Mucosa of rectum (tissue), 2 donors: ENCODE data around the gene ARHGAP36.

Source experiments
- H3K27ac ChIP-seq, 2 donors: one replicate each; pipeline ENCODE4 v1.7.0; 2013; ENCODE audit warnings: inconsistent platforms in 2 of 2, low read depth in 2 of 2, low read length in 2 of 2
- H3K27me3 ChIP-seq, 2 donors: one replicate each; pipeline ENCODE4 v1.7.0; 2013; ENCODE audit warnings: low read length in 2 of 2; ENCODE audit not compliant: control insufficient read depth in 2 of 2, insufficient read depth in 2 of 2
- H3K36me3 ChIP-seq, 2 donors: one replicate each; pipeline ENCODE4 v1.7.0; 2013; ENCODE audit warnings: low read length in 2 of 2; ENCODE audit not compliant: control insufficient read depth in 2 of 2, insufficient read depth in 2 of 2
- H3K4me1 ChIP-seq, 2 donors: one replicate each; pipeline ENCODE4 v1.7.0; 2013; ENCODE audit warnings: low read length in 2 of 2, mild to moderate bottlenecking in 1 of 2; ENCODE audit not compliant: control insufficient read depth in 2 of 2, insufficient read depth in 2 of 2
- H3K4me3 ChIP-seq, 2 donors: one replicate each; pipeline ENCODE4 v1.7.0; 2013; ENCODE audit warnings: low read length in 2 of 2
- H3K9ac ChIP-seq, 2 donors: one replicate each; pipeline ENCODE4 v1.7.0; 2013; ENCODE audit warnings: low read length in 2 of 2, low read depth in 1 of 2, mild to moderate bottlenecking in 1 of 2
- H3K9me3 ChIP-seq, 2 donors: one replicate each; pipeline ENCODE4 v1.7.0; 2013; ENCODE audit warnings: low read length in 2 of 2; ENCODE audit not compliant: control insufficient read depth in 2 of 2
- donor health status: healthy.
- donor health status: Normal muscosa, but diverticular disease.

Gene ARHGAP36, protein sequence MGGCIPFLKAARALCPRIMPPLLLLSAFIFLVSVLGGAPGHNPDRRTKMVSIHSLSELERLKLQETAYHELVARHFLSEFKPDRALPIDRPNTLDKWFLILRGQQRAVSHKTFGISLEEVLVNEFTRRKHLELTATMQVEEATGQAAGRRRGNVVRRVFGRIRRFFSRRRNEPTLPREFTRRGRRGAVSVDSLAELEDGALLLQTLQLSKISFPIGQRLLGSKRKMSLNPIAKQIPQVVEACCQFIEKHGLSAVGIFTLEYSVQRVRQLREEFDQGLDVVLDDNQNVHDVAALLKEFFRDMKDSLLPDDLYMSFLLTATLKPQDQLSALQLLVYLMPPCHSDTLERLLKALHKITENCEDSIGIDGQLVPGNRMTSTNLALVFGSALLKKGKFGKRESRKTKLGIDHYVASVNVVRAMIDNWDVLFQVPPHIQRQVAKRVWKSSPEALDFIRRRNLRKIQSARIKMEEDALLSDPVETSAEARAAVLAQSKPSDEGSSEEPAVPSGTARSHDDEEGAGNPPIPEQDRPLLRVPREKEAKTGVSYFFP

DNA sequence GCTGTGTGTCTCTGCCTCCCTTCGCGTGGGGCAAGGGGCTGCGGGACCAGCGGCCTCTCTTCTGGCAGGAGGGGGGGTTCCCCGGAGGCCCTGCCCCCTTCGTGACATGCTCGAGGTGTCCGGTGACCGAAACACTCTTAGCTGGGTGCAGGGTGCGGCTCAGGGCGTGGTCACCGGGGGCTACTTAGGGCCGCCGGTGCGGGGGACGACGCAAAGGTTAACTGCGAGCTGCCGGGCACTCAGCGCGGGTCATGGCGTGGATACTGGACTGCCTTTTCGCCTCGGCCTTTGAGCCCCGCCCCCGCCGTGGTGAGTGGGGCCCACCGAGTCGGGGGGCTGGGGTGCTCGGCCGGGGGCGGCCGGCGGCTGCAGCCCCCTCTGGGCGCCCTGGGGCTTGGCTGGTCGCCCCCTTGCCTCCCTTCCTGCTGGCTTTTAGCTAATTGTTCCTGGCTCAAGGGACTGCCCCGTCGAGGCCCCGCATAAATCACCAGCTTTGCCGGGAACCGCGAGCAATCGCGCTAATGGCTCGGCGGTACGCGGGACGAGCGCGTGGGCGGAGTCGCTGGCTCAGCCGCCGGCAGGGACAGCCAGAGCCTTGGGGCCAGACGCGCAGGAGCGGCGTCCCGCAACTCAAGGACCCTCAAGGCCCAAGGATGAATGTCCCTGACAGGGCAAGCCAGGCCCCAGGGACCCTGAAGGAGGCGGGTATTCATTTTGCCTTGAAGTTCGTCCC lies at the start of gene ARHGAP36:
Gene ARHGAP36, plus strand, starts transcription at position 211 of the 733 bp plus-strand sequence. CDS start 23,320 bp downstream, outside the sequence.
- Histone ChIP-seq H3K4me1 (peaks cover 4 to 5% of the 10 kb centered on the region in 2 donors), H3K9ac (no peak within 1 kb of the TSS), H3K27ac (no peak within 1 kb of the TSS), H3K36me3 (no peaks in the 10 kb centered on the region), H3K4me3 (no peak within 1 kb of the TSS), H3K27me3 (peaks cover 12 to 14% of the 10 kb centered on the region in 2 donors), H3K9me3 (no peaks in the 10 kb centered on the region)

DNA sequence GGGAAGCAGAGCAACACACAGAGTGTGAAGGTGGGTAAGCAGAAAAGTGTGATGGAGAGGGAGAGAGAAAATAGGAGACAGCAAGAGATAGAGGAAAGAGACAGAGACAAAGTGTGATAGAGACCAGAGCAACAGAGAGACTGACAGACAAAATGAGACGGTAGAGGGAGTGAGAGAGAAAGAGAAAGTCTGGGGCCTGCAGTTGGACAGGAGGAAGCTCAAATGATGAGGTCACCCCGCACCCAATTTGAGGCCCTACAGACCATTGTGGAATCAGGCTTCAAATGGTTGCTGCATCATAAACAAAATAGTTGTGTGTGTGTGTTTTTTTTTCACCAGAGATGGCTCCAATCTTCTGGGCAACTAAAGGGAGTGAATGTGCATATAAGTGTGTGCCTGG lies 48.0 kb upstream of the ARHGAP36 start:
- Histone ChIP-seq H3K36me3 (no peaks in the 10 kb centered on the region), H3K9ac (no peak overlapping the region), H3K4me1 (no peaks in the 10 kb centered on the region), H3K4me3 (no peak overlapping the region), H3K27ac (no peak overlapping the region), H3K9me3 (no peaks in the 10 kb centered on the region), H3K27me3 (peaks cover 0 to 2% of the 10 kb centered on the region in 2 donors)

DNA sequence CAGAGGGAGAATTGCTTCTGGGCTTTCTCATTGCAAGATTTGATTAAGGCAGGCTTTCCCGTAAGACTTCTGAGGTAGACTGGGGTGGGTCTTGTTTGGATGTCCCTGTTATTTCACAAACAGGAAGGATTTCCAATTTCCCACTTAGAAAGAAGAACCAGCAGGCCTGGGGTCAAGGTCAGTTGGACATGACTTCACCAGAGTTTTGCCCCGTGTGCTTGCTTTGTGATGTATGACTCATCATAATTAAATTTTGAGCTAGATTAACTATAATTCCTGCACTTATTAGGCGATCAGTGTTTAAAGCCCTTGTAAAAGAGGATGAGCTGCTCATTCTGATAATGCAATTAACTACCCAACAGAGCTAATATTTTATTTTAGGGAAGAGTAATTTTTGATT lies 32.8 kb upstream of the ARHGAP36 start:
- Histone ChIP-seq H3K9me3 (no peaks in the 10 kb centered on the region), H3K4me3 (no peak overlapping the region), H3K9ac (no peak overlapping the region), H3K4me1 (no peaks in the 10 kb centered on the region), H3K27ac (no peak overlapping the region), H3K36me3 (no peaks in the 10 kb centered on the region), H3K27me3 (peaks cover 4 to 7% of the 10 kb centered on the region in 2 donors)

DNA sequence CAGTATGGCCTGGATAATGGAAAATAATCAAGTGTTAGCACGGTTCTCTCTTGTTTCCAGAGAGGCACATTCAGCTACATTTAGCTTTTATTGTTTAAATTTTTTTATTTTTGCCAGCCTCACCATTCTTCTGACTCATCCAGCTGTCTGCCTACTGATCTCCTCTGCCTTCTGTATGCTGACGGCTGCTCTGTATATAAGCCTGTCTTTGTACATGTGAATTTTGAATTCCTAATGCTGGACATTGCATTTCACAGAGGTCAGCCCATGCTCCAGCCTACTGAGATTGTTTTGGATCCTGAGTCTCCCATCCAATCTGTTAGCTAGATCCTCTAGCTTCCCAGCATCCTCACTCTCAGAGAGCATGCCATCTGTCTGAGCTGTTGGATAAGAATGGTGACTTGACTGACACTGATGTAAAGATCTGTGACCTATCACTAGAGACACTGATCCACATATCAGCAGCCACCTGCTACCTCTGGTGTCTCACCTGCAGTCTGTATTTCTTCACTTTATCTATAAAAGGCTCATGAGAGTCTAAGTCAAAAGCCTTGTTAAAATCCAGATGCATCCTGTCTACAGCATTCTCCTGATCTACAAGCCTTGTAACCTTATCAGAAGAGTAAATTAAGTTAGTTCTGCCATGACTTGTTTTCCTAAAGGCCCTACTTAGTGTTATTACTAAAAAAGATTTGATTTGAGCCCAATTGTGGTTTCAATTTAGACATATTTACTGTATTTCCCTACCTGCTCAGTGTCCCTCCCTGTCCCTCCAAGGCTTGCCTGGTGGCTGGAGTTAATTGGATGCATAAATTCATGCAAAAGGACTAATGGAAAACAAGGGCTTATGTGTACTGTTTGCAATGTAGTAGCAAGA lies 25.6 kb upstream of the ARHGAP36 start:
- no peak overlapping the region for H3K9ac ChIP-seq
- no peaks in the 10 kb centered on the region for H3K4me1 ChIP-seq
- no peak overlapping the region for H3K4me3 ChIP-seq
- peaks cover 6 to 14% of the 10 kb centered on the region in 2 donors for H3K27me3 ChIP-seq
- H3K36me3 ChIP-seq: no peaks in the 10 kb centered on the region
- no peak overlapping the region for H3K27ac ChIP-seq
- H3K9me3 ChIP-seq: no peaks in the 10 kb centered on the region

DNA sequence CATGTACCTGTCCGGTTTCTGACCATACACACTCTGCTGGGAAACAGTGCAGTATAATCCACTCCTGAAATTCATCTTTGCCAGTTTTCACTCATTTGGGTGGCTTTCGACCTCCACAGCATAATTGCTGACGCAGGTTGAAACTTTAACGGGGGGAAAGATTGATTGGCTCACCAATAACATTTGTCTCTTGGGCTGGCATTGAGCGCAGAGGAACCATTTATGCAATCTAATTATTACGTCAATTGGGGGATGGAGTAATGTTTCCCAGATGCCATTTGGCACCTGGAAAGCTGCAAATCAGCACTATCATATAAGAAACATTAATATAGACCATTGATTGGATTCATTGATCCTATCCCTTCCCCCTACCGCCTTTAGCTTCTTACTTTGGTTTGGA lies 24.1 kb upstream of the ARHGAP36 start:
- H3K9me3 ChIP-seq: no peaks in the 10 kb centered on the region
- H3K27me3 ChIP-seq: peaks cover 2 to 11% of the 10 kb centered on the region in 2 donors
- no peaks in the 10 kb centered on the region for H3K4me1 ChIP-seq
- H3K27ac ChIP-seq: no peak overlapping the region
- no peak overlapping the region for H3K9ac ChIP-seq
- no peak overlapping the region for H3K4me3 ChIP-seq
- no peaks in the 10 kb centered on the region for H3K36me3 ChIP-seq

DNA sequence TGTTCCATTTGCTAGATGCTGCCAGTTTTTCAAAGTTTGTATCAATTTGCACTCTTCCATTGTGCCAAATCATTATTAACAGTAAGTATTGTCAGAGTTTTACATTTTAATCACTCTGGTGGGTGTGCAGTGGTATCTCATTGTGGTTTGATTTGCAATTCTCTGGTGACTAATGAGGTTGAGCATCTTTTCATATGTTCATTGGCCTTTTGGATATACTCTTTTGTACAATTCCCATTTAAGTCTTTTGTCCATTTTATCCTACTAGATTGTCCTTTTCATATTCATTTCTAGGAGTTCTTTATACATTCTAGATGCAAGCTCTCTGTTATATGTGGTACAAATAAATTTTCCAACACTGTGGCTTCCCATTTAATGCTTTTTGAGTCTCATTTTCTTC lies 17.4 kb upstream of the ARHGAP36 start:
- peaks cover 2 to 17% of the 10 kb centered on the region in 2 donors for H3K27me3 ChIP-seq
- H3K9ac ChIP-seq: no peak overlapping the region
- no peak overlapping the region for H3K27ac ChIP-seq
- no peaks in the 10 kb centered on the region for H3K9me3 ChIP-seq
- H3K4me1 ChIP-seq: no peaks in the 10 kb centered on the region
- no peak overlapping the region for H3K4me3 ChIP-seq
- H3K36me3 ChIP-seq: no peaks in the 10 kb centered on the region

DNA sequence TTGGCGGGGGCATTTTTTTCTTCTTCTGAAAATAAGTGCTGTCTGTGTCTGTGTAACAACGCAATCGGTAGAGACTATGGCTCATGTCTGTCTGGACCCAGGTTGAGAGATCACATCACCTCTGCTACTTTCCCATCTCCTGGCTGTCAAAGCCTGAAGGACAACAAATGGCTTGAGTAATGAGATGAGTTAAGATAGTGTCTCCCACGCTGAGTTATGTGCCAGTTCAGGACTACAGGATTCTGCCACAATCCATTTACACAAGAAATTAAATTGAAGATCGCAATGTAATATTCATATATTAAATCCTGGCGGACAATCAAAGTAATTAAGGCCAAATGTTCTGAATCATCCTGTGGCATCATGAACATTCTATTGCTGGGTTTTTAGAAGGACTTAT lies 16.5 kb upstream of the ARHGAP36 start:
- Histone ChIP-seq H3K27ac (no peak overlapping the region), H3K4me1 (no peaks in the 10 kb centered on the region), H3K27me3 (peaks cover 6 to 17% of the 10 kb centered on the region in 2 donors)

DNA sequence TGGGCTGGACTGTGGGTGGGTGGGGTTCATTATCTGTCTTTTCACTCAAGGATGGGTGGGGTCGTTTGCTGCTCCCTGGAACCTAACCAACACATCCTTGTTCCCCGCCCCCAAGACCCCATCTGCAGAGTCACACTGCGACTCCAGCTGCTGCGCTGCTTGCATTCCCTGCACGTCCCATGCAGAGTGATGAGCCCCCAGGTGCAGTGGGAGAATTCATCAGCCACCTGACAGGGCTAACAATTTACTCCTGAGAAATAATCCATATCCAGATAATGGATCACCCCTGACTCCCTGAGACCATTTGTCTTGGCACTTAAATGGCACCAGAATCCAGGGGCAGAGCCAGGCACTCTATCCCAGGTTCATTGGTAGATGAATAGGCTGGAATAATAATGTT lies 12.4 kb upstream of the ARHGAP36 start:
- no peak overlapping the region for H3K9ac ChIP-seq

More for the DNA sequence above, 16.5 kb upstream of the ARHGAP36 start:
- no peak overlapping the region for H3K4me3 ChIP-seq
- H3K9ac ChIP-seq: no peak overlapping the region
- H3K36me3 ChIP-seq: no peaks in the 10 kb centered on the region
- H3K9me3 ChIP-seq: no peaks in the 10 kb centered on the region

DNA sequence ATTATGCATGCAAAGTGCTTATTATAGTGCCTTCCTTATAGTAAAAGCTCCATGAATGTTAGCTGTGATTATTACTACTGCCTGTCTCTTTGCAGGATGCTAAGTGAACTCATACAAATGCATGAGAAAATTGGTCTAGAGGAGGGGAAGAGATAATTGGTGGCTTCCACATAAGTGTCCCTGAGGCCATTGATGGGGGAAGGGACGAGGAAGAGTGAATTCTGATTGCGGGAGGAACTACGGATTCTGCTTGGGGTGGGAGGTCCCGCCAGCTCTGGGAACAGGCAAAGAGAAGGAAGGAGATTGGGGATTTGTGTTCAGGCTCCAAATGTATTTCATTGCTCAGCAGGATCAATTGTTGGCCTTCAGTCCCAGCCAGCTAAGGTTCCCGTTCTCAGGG lies 11.6 kb upstream of the ARHGAP36 start:
- H3K4me1 ChIP-seq: no peaks in the 10 kb centered on the region
- H3K36me3 ChIP-seq: no peaks in the 10 kb centered on the region
- no peaks in the 10 kb centered on the region for H3K9me3 ChIP-seq
- no peak overlapping the region for H3K4me3 ChIP-seq
- peaks cover 7 to 14% of the 10 kb centered on the region in 2 donors for H3K27me3 ChIP-seq
- no peak overlapping the region for H3K27ac ChIP-seq
- no peak overlapping the region for H3K9ac ChIP-seq

More for the DNA sequence above, 12.4 kb upstream of the ARHGAP36 start:
- Histone ChIP-seq H3K4me3 (no peak overlapping the region), H3K9me3 (no peaks in the 10 kb centered on the region), H3K4me1 (no peaks in the 10 kb centered on the region), H3K27ac (no peak overlapping the region), H3K36me3 (no peaks in the 10 kb centered on the region), H3K27me3 (peaks cover 9 to 14% of the 10 kb centered on the region in 2 donors)
